COLO829 (cell line): ENCODE measurements around the gene ADIPOR2.
A peak's percentile ranks its signal among the peaks of the same experiment; 100 is the strongest.

Source experiments
- DNase-seq: peaks from one replicate; pipeline ENCODE4 v3.0.0; 2012; ENCODE audit warnings: low spot score

The ADIPOR2 gene

GRCh38 chr12:1776170-1776921 is 85.5 kb downstream of the ADIPOR2 start:
- peak; percentile 97 for DNase-seq

- DNase-seq, result no peak
Observed at GRCh38 chr12:1777798-1778197, 86.9 kb downstream of the ADIPOR2 start.

- DNase-seq, result no peak
Observed at GRCh38 chr12:1778911-1779310, 88.0 kb downstream of the ADIPOR2 start.

GRCh38 chr12:1779783-1780182 is 88.9 kb downstream of the ADIPOR2 start:
- DNase-seq, result peak; percentile 61

GRCh38 chr12:1781772-1782171 is 90.9 kb downstream of the ADIPOR2 start:
- no peak for DNase-seq

- no peak for DNase-seq
Observed at GRCh38 chr12:1782215-1782614, 91.3 kb downstream of the ADIPOR2 start.

- DNase-seq, result no peak
Observed at GRCh38 chr12:1787714-1788113, 96.8 kb downstream of the ADIPOR2 start.

GRCh38 chr12:1790444-1790843 is 99.6 kb downstream of the ADIPOR2 start:
- no peak for DNase-seq

- peak; percentile 67 for DNase-seq
Observed at GRCh38 chr12:1791104-1791841, 100.4 kb downstream of the ADIPOR2 start.

GRCh38 chr12:1792406-1792805 is 101.5 kb downstream of the ADIPOR2 start:
- DNase-seq, result no peak

- DNase-seq, result no peak
Observed at GRCh38 chr12:1793426-1794210, 102.7 kb downstream of the ADIPOR2 start.

- DNase-seq, result no peak
Observed at GRCh38 chr12:1794440-1795090, 103.7 kb downstream of the ADIPOR2 start.

- no peak for DNase-seq
Observed at GRCh38 chr12:1795221-1795784, 104.4 kb downstream of the ADIPOR2 start.

GRCh38 chr12:1795785-1796514 is 105.1 kb downstream of the ADIPOR2 start:
- DNase-seq, result peak; percentile 81

GRCh38 chr12:1796515-1797010 is 105.7 kb downstream of the ADIPOR2 start:
- no peak for DNase-seq

- DNase-seq, result no peak
Observed at GRCh38 chr12:1797011-1797901, 106.4 kb downstream of the ADIPOR2 start.

GRCh38 chr12:1797991-1798640 is 107.2 kb downstream of the ADIPOR2 start:
- no peak for DNase-seq

- no peak for DNase-seq
Observed at GRCh38 chr12:1798641-1799020, 107.8 kb downstream of the ADIPOR2 start.
